Activated CD4-positive, alpha-beta T cell treated with anti-CD3 and anti-CD28 coated beads for 36 hours (primary cell): ENCODE data around the gene FAM118B. TPM values are rescaled to one million over a fixed set of nuclear protein-coding genes. Genes with fewer than 3 reads are reported as not detected.
"Not testable (repeated sequence)": the region's sequence is repeated elsewhere in the genome, so short reads cannot be mapped to it uniquely, and the experiment has no call there.

Experiments used
- ATAC-seq: fragments of 200-7000 bp; cut with Tn5 transposase; one replicate; pipeline ENCODE4 v1.10.0; 2021; ENCODE audit warnings: mild to moderate bottlenecking, moderate library complexity
- CTCF ChIA-PET: fragments of 350-600 bp; sonication (Branson Sonifier 250); formaldehyde crosslinking; loops from one replicate; lab custom pipeline; 2021; ENCODE audit warnings: antibody characterized with exemption; lab: Charles Lee
- POLR2A ChIA-PET: fragments of 350-600 bp; sonication (Branson Sonifier 250); formaldehyde crosslinking; loops from one replicate; lab custom pipeline; 2021; ENCODE audit warnings: antibody characterized with exemption, inconsistent platforms; lab: Charles Lee
- DNase-seq: peaks from one replicate; pipeline ENCODE4 v3.0.0-alpha.2; 2020
- H3K27ac Mint-ChIP-seq: one replicate; pipeline ENCODE4 v1.8.0; 2021; ENCODE audit warnings: mixed read lengths
- H3K27me3 Mint-ChIP-seq: one replicate; pipeline ENCODE4 v1.8.0; 2021; ENCODE audit warnings: mixed read lengths
- H3K36me3 Mint-ChIP-seq: one replicate; pipeline ENCODE4 v1.8.0; 2021; ENCODE audit warnings: low read depth, mixed read lengths
- H3K4me1 Mint-ChIP-seq: one replicate; pipeline ENCODE4 v1.8.0; 2021; ENCODE audit warnings: mixed read lengths
- H3K4me3 Mint-ChIP-seq: one replicate; pipeline ENCODE4 v1.8.0; 2021; ENCODE audit warnings: mild to moderate bottlenecking, moderate library complexity, mixed read lengths
- H3K9me3 Mint-ChIP-seq: one replicate; pipeline ENCODE4 v1.8.0; 2021; ENCODE audit warnings: low read depth, mixed read lengths
- intact Hi-C, 2 experiments: fragments of 100-400 bp; cut with DNase I in 1 of 2; cut with micrococcal nuclease in 1 of 2; formaldehyde crosslinking; loops; one replicate each; pipeline versions ENCODE4 v1.14.2 to v1.15.1; 2022 to 2024; cut with DNase I, micrococcal nuclease
- total RNA-seq, 2 experiments: library from RNA; stranded (reverse); gene quantifications; one replicate each; pipeline ENCODE4 v1.2.3, GENCODE V29; 2021

FAM118B gene
- total RNA-seq, 2 experiments from 2014 or later = 8.9 to 9.0 TPM

GRCh38 chr11:126303623-126304456 is 92.3 kb downstream of the FAM118B start, which contains the start of gene DCPS:
TSS of gene DCPS (plus strand) at chr11:126304060. CDS start at chr11:126304081, 21 bp downstream.
- Mint-ChIP-seq H3K27ac (peak within 1 kb of the TSS; percentile 98), H3K4me1 (peaks cover 32% of the 10 kb centered on the region), H3K4me3 (peak within 1 kb of the TSS; percentile 85), H3K27me3 (no peaks in the 10 kb centered on the region), H3K36me3 (peaks cover 22% of the 10 kb centered on the region), H3K9me3 (no peaks in the 10 kb centered on the region)
- ChIA-PET POLR2A (interaction anchor here (0.6 to 1.3 kb wide), 3 partner anchors 11 to 1660 kb away, joined by 3 to 4 read pairs (median 3); partner anchors contain the start of genes FAM118B and RPUSD4), CTCF (interaction anchor here (1.0 to 1.4 kb wide), 2 partner anchors 15 to 177 kb away, joined by 3 to 10 read pairs; no protein-coding TSS in a partner anchor)
- intact Hi-C loops = loop anchor here (1.0 to 10.0 kb wide), 10 partner anchors 18 to 1041 kb away; partner anchors contain the start of genes FOXRED1 (in 2 of the 2), TIRAP (in 2 of the 2), FAM118B (in 1 of the 2) and HYLS1 (in 1 of the 2)
- DNase-seq (peak; percentile 92), ATAC-seq (peak; percentile 93)

GRCh38 chr11:126304457-126305075 is 93.0 kb downstream of the FAM118B start:
- H3K4me3 Mint-ChIP-seq = peak overlapping the region; percentile 85
- CTCF ChIA-PET = interaction anchor here (1.0 to 1.4 kb wide), 2 partner anchors 14 to 176 kb away, joined by 3 to 10 read pairs; no protein-coding TSS in a partner anchor
- POLR2A ChIA-PET = interaction anchor here (1.3 kb wide), 2 partner anchors 12 to 93 kb away, joined by 3 to 4 read pairs; partner anchors contain the start of genes FAM118B and RPUSD4
- H3K9me3 Mint-ChIP-seq = no peaks in the 10 kb centered on the region
- peaks cover 22% of the 10 kb centered on the region for H3K36me3 Mint-ChIP-seq
- peaks cover 32% of the 10 kb centered on the region for H3K4me1 Mint-ChIP-seq
- intact Hi-C loops = loop anchor here (1.0 to 10.0 kb wide), 9 partner anchors 21 to 1040 kb away; partner anchors contain the start of genes FOXRED1 (in 2 of the 2), TIRAP (in 2 of the 2), FAM118B (in 1 of the 2) and HYLS1 (in 1 of the 2)
- H3K27me3 Mint-ChIP-seq = no peaks in the 10 kb centered on the region
- ATAC-seq (peak; percentile 9), DNase-seq (no peak)
- peak overlapping the region; percentile 98 for H3K27ac Mint-ChIP-seq

GRCh38 chr11:126305699-126306098 is 94.1 kb downstream of the FAM118B start:
- Mint-ChIP-seq H3K36me3 (peaks cover 22% of the 10 kb centered on the region), H3K4me3 (peak overlapping the region; percentile 66), H3K4me1 (peaks cover 32% of the 10 kb centered on the region), H3K27me3 (no peaks in the 10 kb centered on the region), H3K9me3 (no peaks in the 10 kb centered on the region), H3K27ac (peak overlapping the region; percentile 77)
- intact Hi-C loops = loop anchor here in 1 of 2 experiments (10.0 kb wide), 1 partner anchor 1039 kb away; no protein-coding TSS in a partner anchor
- DNase-seq = peak; percentile 52
- POLR2A ChIA-PET = interaction anchor here (0.8 kb wide), 1 partner anchor 33 kb away, joined by 4 read pairs; no protein-coding TSS in a partner anchor
- peak; percentile 57 for ATAC-seq
- CTCF ChIA-PET = interaction anchor here (0.5 to 1.6 kb wide), 4 partner anchors 13 to 402 kb away, joined by 3 to 6 read pairs (median 4); no protein-coding TSS in a partner anchor

GRCh38 chr11:126307706-126308105 is 96.1 kb downstream of the FAM118B start:
- no peaks in the 10 kb centered on the region for H3K27me3 Mint-ChIP-seq
- ATAC-seq (no peak), DNase-seq (peak; percentile 46)
- peaks cover 24% of the 10 kb centered on the region for H3K36me3 Mint-ChIP-seq
- H3K27ac Mint-ChIP-seq = no peak overlapping the region
- H3K4me3 Mint-ChIP-seq = no peak overlapping the region
- intact Hi-C loops = loop anchor here in 1 of 2 experiments (10.0 kb wide), 1 partner anchor 1037 kb away; no protein-coding TSS in a partner anchor
- no peaks in the 10 kb centered on the region for H3K9me3 Mint-ChIP-seq
- H3K4me1 Mint-ChIP-seq = peaks cover 33% of the 10 kb centered on the region
- CTCF ChIA-PET = interaction anchor here (0.6 to 1.5 kb wide), 5 partner anchors 22 to 173 kb away, joined by 3 to 6 read pairs (median 4); no protein-coding TSS in a partner anchor
- POLR2A ChIA-PET = no interaction called here

GRCh38 chr11:126308271-126308671 is 96.7 kb downstream of the FAM118B start:
- ATAC-seq (no peak), DNase-seq (no peak)
- POLR2A ChIA-PET = no interaction called here
- Mint-ChIP-seq H3K4me3 (no peak overlapping the region), H3K4me1 (peaks cover 27% of the 10 kb centered on the region), H3K9me3 (no peaks in the 10 kb centered on the region), H3K27me3 (no peaks in the 10 kb centered on the region), H3K36me3 (peaks cover 23% of the 10 kb centered on the region), H3K27ac (no peak overlapping the region)
- CTCF ChIA-PET = interaction anchor here (0.8 to 1.5 kb wide), 4 partner anchors 10 to 173 kb away, joined by 3 to 6 read pairs (median 4); no protein-coding TSS in a partner anchor
- intact Hi-C loops = loop anchor here in 1 of 2 experiments (10.0 kb wide), 1 partner anchor 1037 kb away; no protein-coding TSS in a partner anchor

GRCh38 chr11:126308771-126309170 is 97.2 kb downstream of the FAM118B start:
- Mint-ChIP-seq H3K4me1 (peaks cover 24% of the 10 kb centered on the region), H3K36me3 (peaks cover 24% of the 10 kb centered on the region)
- ATAC-seq, H3K27me3 Mint-ChIP-seq, POLR2A ChIA-PET, H3K9me3 Mint-ChIP-seq, H3K27ac Mint-ChIP-seq, H3K4me3 Mint-ChIP-seq, DNase-seq: not testable (repeated sequence)
- intact Hi-C loops = loop anchor here in 1 of 2 experiments (10.0 kb wide), 1 partner anchor 1036 kb away; no protein-coding TSS in a partner anchor
- CTCF ChIA-PET = interaction anchor here (0.8 to 1.5 kb wide), 2 partner anchors 10 to 21 kb away, joined by 3 to 4 read pairs; no protein-coding TSS in a partner anchor

- POLR2A ChIA-PET = interaction anchor here (0.7 kb wide), 1 partner anchor 86 kb away, joined by 3 read pairs; no protein-coding TSS in a partner anchor
- Mint-ChIP-seq H3K4me3 (no peak overlapping the region), H3K36me3 (peaks cover 34% of the 10 kb centered on the region), H3K4me1 (peaks cover 17% of the 10 kb centered on the region), H3K27ac (no peak overlapping the region), H3K27me3 (no peaks in the 10 kb centered on the region), H3K9me3 (no peaks in the 10 kb centered on the region)
- intact Hi-C loops = loop anchor here (1.0 to 10.0 kb wide), 6 partner anchors 42 to 680 kb away; partner anchors contain the start of gene ST3GAL4 (in 1 of the 2)
- CTCF ChIA-PET = interaction anchor here (0.7 to 3.3 kb wide), 19 partner anchors 9 to 680 kb away, joined by 3 to 19 read pairs (median 3); partner anchors contain the start of genes ST3GAL4 and TIRAP
- peak; percentile 60 for ATAC-seq
- DNase-seq = peak; percentile 74
These were observed 98.8 kb downstream of the FAM118B start for GRCh38 chr11:126310200-126310991.

- Mint-ChIP-seq H3K36me3 (peaks cover 32% of the 10 kb centered on the region), H3K4me3 (no peak overlapping the region), H3K27ac (no peak overlapping the region), H3K27me3 (no peaks in the 10 kb centered on the region), H3K9me3 (no peaks in the 10 kb centered on the region), H3K4me1 (peaks cover 12% of the 10 kb centered on the region)
- intact Hi-C loops = loop anchor here (1.0 to 10.0 kb wide), 6 partner anchors 42 to 680 kb away; partner anchors contain the start of gene ST3GAL4 (in 1 of the 2)
- no peak for DNase-seq
- ChIA-PET POLR2A (no interaction called here), CTCF (interaction anchor here (0.7 to 3.3 kb wide), 18 partner anchors 8 to 679 kb away, joined by 3 to 19 read pairs (median 4); partner anchors contain the start of genes ST3GAL4 and TIRAP)
- ATAC-seq = no peak
These were observed 99.4 kb downstream of the FAM118B start for GRCh38 chr11:126310992-126311310.

- no peak overlapping the region for H3K27ac Mint-ChIP-seq
- intact Hi-C loops = loop anchor here (2.0 to 10.0 kb wide), 3 partner anchors 41 to 679 kb away; no protein-coding TSS in a partner anchor
- H3K4me3 Mint-ChIP-seq = no peak overlapping the region
- DNase-seq (no peak), ATAC-seq (no peak)
- peaks cover 14% of the 10 kb centered on the region for H3K4me1 Mint-ChIP-seq
- ChIA-PET POLR2A (no interaction called here), CTCF (interaction anchor here (0.7 to 3.3 kb wide), 16 partner anchors 7 to 679 kb away, joined by 3 to 19 read pairs (median 4); no protein-coding TSS in a partner anchor)
- peaks cover 35% of the 10 kb centered on the region for H3K36me3 Mint-ChIP-seq
- no peaks in the 10 kb centered on the region for H3K27me3 Mint-ChIP-seq
- no peaks in the 10 kb centered on the region for H3K9me3 Mint-ChIP-seq
These were observed 100.1 kb downstream of the FAM118B start for GRCh38 chr11:126311401-126312291.
